IMR-90 (cell line): ENCODE data around the gene PLTP. TPM values are rescaled to one million over a fixed set of nuclear protein-coding genes. Genes with fewer than 3 reads are reported as not detected.
A peak's percentile ranks its signal among the peaks of the same experiment; 100 is the strongest.

Source experiments
- ATAC-seq: fragments of 200-7000 bp; cut with Tn5 transposase; 2 replicates; pipeline ENCODE4 v1.9.1; 2020; ENCODE audit warnings: low read depth, mild to moderate bottlenecking, moderate library complexity
- BruUV-seq: library from RNA; stranded (reverse); fragments of 400-500 nt; replicated peaks from 2 replicates; lab custom pipeline; 2021; lab: Mats Ljungman, UMichigan
- CTCF ChIA-PET: fragments of 300-600 bp; formaldehyde crosslinking; extraction: SDS; loops from one replicate; lab custom pipeline; 2021; ENCODE audit warnings: antibody characterized with exemption; lab: Yijun Ruan, JAX
- POLR2A ChIA-PET: fragments of 300-600 bp; sonication (Branson Sonifier 250); formaldehyde crosslinking; loops from one replicate; lab custom pipeline; 2022; ENCODE audit warnings: antibody characterized with exemption; ENCODE audit not compliant: unreplicated experiment; lab: Charles Lee
- DNase-seq: peaks from one replicate; pipeline ENCODE4 v3.0.0; 2013
- H2AFZ ChIP-seq: replicated peaks from 2 replicates; pipeline ENCODE3; 2013; ENCODE audit warnings: low read length, mild to moderate bottlenecking; ENCODE audit not compliant: poor library complexity
- H2AK5ac ChIP-seq: 2 replicates; pipeline ENCODE4 v1.6.1; 2013; ENCODE audit warnings: low read depth, low read length, inconsistent platforms
- H2AK9ac ChIP-seq: replicated peaks from 2 replicates; pipeline ENCODE3; 2013; ENCODE audit warnings: mild to moderate bottlenecking, low read depth, low read length, moderate library complexity; ENCODE audit not compliant: poor library complexity
- H2BK120ac ChIP-seq: 2 replicates; pipeline ENCODE4 v1.6.1; 2013; ENCODE audit warnings: low read depth, low read length, inconsistent platforms
- H2BK15ac ChIP-seq: 3 replicates; pipeline ENCODE4 v1.6.1; 2013; ENCODE audit warnings: low read depth, low read length, inconsistent platforms
- H2BK20ac ChIP-seq: 2 replicates; pipeline ENCODE4 v1.6.1; 2013; ENCODE audit warnings: low read depth, mild to moderate bottlenecking, inconsistent platforms, low read length, moderate library complexity
- H2BK5ac ChIP-seq: 2 replicates; pipeline ENCODE4 v1.6.1; 2013; ENCODE audit warnings: mild to moderate bottlenecking, low read depth, low read length, inconsistent platforms; ENCODE audit not compliant: poor library complexity, severe bottlenecking
- H3K14ac ChIP-seq: replicated peaks from 2 replicates; pipeline ENCODE4 v1.6.1; 2013; ENCODE audit warnings: low read depth, low read length, inconsistent platforms
- H3K18ac ChIP-seq: 2 replicates; pipeline ENCODE4 v1.6.1; 2013; ENCODE audit warnings: low read depth, low read length, control low read depth
- H3K23ac ChIP-seq: 2 replicates; pipeline ENCODE4 v1.6.1; 2013; ENCODE audit warnings: low read depth, low read length, inconsistent platforms
- H3K27ac ChIP-seq: 2 replicates; pipeline ENCODE4 v1.5.1; 2013; ENCODE audit warnings: mild to moderate bottlenecking, control low read depth, low read length; ENCODE audit not compliant: insufficient read depth
- H3K27me3 ChIP-seq: 2 replicates; pipeline ENCODE4 v1.6.1; 2013; ENCODE audit warnings: low read length; ENCODE audit not compliant: control insufficient read depth, insufficient read depth
- H3K36me3 ChIP-seq: 2 replicates; pipeline ENCODE4 v1.6.1; 2013; ENCODE audit warnings: low read length, mixed read lengths; ENCODE audit not compliant: control insufficient read depth, insufficient read depth
- H3K4ac ChIP-seq: 2 replicates; pipeline ENCODE4 v1.6.1; 2013; ENCODE audit warnings: low read depth, low read length, inconsistent platforms
- H3K4me1 ChIP-seq: 2 replicates; pipeline ENCODE4 v1.6.1; 2013; ENCODE audit warnings: low read length, mixed read lengths; ENCODE audit not compliant: control insufficient read depth, insufficient read depth
- H3K4me2 ChIP-seq: 2 replicates; pipeline ENCODE4 v1.6.1; 2013; ENCODE audit warnings: low read depth, mild to moderate bottlenecking, control low read depth, low read length, moderate library complexity
- H3K4me3 ChIP-seq: 2 replicates; pipeline ENCODE4 v1.5.1; 2013; ENCODE audit warnings: low read depth, mild to moderate bottlenecking, control low read depth, low read length, moderate library complexity; ENCODE audit not compliant: insufficient read depth
- H3K56ac ChIP-seq: 2 replicates; pipeline ENCODE4 v1.6.1; 2013; ENCODE audit warnings: low read length, inconsistent platforms; ENCODE audit not compliant: insufficient read depth; ENCODE audit errors: extremely low read depth
- H3K79me1 ChIP-seq, 2 experiments: 2 replicates each; pipeline ENCODE4 v1.6.1; 2013; ENCODE audit warnings: low read length in 2 of 2, inconsistent platforms in 1 of 2, low read depth in 1 of 2
- H3K9ac ChIP-seq: 2 replicates; pipeline ENCODE4 v1.6.1; 2013; ENCODE audit warnings: low read depth, low read length, control low read depth
- H3K9me1 ChIP-seq: 2 replicates; pipeline ENCODE4 v1.6.1; 2013; ENCODE audit warnings: low read length, inconsistent platforms; ENCODE audit not compliant: insufficient read depth
- H3K9me3 ChIP-seq: 2 replicates; pipeline ENCODE4 v1.6.1; 2013; ENCODE audit warnings: low read length; ENCODE audit not compliant: control insufficient read depth, insufficient read depth
- H4K20me1 ChIP-seq: 2 replicates; pipeline ENCODE4 v1.6.1; 2013; ENCODE audit warnings: low read length, inconsistent platforms; ENCODE audit not compliant: insufficient read depth
- H4K5ac ChIP-seq: 2 replicates; pipeline ENCODE4 v1.6.1; 2013; ENCODE audit warnings: mild to moderate bottlenecking, low read depth, low read length, control low read depth
- H4K8ac ChIP-seq, 2 experiments: 2 replicates each; pipeline ENCODE4 v1.6.1; 2013; ENCODE audit warnings: low read depth in 2 of 2, low read length in 2 of 2, control low read depth in 1 of 2, inconsistent platforms in 1 of 2
- H4K91ac ChIP-seq: 2 replicates; pipeline ENCODE4 v1.6.1; 2013; ENCODE audit warnings: low read depth, low read length, inconsistent platforms; ENCODE audit not compliant: insufficient read depth
- BHLHE40 ChIP-seq: fragments of 150-350 bp; IDR thresholded peaks from 2 replicates; pipeline ENCODE4 v1.6.1; 2016; ENCODE audit warnings: mild to moderate bottlenecking, low read depth, low read length
- CEBPB ChIP-seq: IDR thresholded peaks from 2 replicates; pipeline ENCODE4 v1.6.1; 2012; ENCODE audit warnings: low read depth, low read length, improper control_type of control experiment
- CHD1 ChIP-seq: IDR thresholded peaks from 2 replicates; pipeline ENCODE4 v1.6.1; 2012; ENCODE audit warnings: low read depth, low read length, improper control_type of control experiment
- MAZ ChIP-seq: IDR thresholded peaks from 2 replicates; pipeline ENCODE4 v1.6.1; 2012; ENCODE audit warnings: low read depth, mild to moderate bottlenecking, low read length, improper control_type of control experiment, moderate library complexity, borderline replicate concordance
- MXI1 ChIP-seq: IDR thresholded peaks from 2 replicates; pipeline ENCODE4 v1.6.1; 2012; ENCODE audit warnings: low read depth, mild to moderate bottlenecking, low read length, moderate library complexity, borderline replicate concordance
- NFE2L2 ChIP-seq: fragments of 150-350 bp; IDR thresholded peaks from 2 replicates; pipeline ENCODE4 v1.6.1; 2016; ENCODE audit warnings: low read depth, mild to moderate bottlenecking, low read length
- POLR2A ChIP-seq: IDR thresholded peaks from 2 replicates; pipeline ENCODE4 v1.6.1; 2012; ENCODE audit warnings: mild to moderate bottlenecking, low read depth, low read length
- RAD21 ChIP-seq: IDR thresholded peaks from 2 replicates; pipeline ENCODE4 v1.6.1; 2012; ENCODE audit warnings: low read length, improper control_type of control experiment
- RCOR1 ChIP-seq: IDR thresholded peaks from 2 replicates; pipeline ENCODE4 v1.6.1; 2012; ENCODE audit warnings: mild to moderate bottlenecking, low read length, improper control_type of control experiment; ENCODE audit not compliant: insufficient replicate concordance
- RFX5 ChIP-seq: IDR thresholded peaks from 2 replicates; pipeline ENCODE4 v1.8.0; 2012; ENCODE audit warnings: low read depth, mild to moderate bottlenecking, low read length, moderate library complexity
- USF2 ChIP-seq: fragments of 150-350 bp; IDR thresholded peaks from 2 replicates; pipeline ENCODE4 v1.6.1; 2017; ENCODE audit warnings: mild to moderate bottlenecking, antibody characterized with exemption, low read length, low read depth
- WGBS, 2 experiments: methylation state at CpG; one replicate each; pipeline versions ENCODE4 v1.1.5 to v1.1.7; 2013; ENCODE audit warnings: missing lambda C conversion rate in 2 of 2; ENCODE audit not compliant: insufficient read length in 1 of 2; ENCODE audit errors: extremely low coverage in 2 of 2; 5-methylcytosine and 5-hydroxymethylcytosine counted together
- dilution Hi-C: fragments of 300-500 bp; cut with HindIII; formaldehyde crosslinking; loops from one replicate; pipeline ENCODE4 v1.14.3; 2018; ENCODE audit warnings: low sequenced_read_pairs; ENCODE audit not compliant: unreplicated experiment
- in situ Hi-C: fragments of 300-500 bp; cut with MboI; formaldehyde crosslinking; loops from 3 replicates; pipeline ENCODE4 v1.14.3; 2019; ENCODE audit warnings: low sequenced_read_pairs, inconsistent platforms, mixed read lengths
- intact Hi-C: fragments of 100-400 bp; cut with micrococcal nuclease; formaldehyde crosslinking; loops from 2 replicates; pipeline ENCODE4 v1.10.0; 2022
- polyA plus RNA-seq, 3 experiments: library from polyadenylated mRNA; depleted of rRNA; stranded (reverse); fragments of >200 nt; gene quantifications; 2 replicates each; pipeline ENCODE4 v1.2.3, GENCODE V29; 2012; ENCODE audit warnings: low replicate concordance in 1 of 3
- total RNA-seq: library from RNA; depleted of rRNA; stranded (reverse); fragments of >200 nt; gene quantifications from 2 replicates; pipeline ENCODE4 v1.2.3, GENCODE V29; 2012
- TF ChIP-seq, protein P1 (sequence below): fragments of 150-350 bp; IDR thresholded peaks from 2 replicates; pipeline ENCODE4 v1.6.1; 2016; ENCODE audit warnings: low read depth, mild to moderate bottlenecking, low read length, moderate library complexity, borderline replicate concordance
- TF ChIP-seq, protein P2 (sequence below): conservative IDR thresholded peaks from 2 replicates; pipeline ENCODE4 v1.5.1; 2012; ENCODE audit warnings: mild to moderate bottlenecking, low read depth, low read length, improper control_type of control experiment

PLTP gene
- total and polyA plus RNA-seq, 2 of the 4 experiments (the other 2 are of a cell fraction), result 5.4 to 55.8 TPM

DNA sequence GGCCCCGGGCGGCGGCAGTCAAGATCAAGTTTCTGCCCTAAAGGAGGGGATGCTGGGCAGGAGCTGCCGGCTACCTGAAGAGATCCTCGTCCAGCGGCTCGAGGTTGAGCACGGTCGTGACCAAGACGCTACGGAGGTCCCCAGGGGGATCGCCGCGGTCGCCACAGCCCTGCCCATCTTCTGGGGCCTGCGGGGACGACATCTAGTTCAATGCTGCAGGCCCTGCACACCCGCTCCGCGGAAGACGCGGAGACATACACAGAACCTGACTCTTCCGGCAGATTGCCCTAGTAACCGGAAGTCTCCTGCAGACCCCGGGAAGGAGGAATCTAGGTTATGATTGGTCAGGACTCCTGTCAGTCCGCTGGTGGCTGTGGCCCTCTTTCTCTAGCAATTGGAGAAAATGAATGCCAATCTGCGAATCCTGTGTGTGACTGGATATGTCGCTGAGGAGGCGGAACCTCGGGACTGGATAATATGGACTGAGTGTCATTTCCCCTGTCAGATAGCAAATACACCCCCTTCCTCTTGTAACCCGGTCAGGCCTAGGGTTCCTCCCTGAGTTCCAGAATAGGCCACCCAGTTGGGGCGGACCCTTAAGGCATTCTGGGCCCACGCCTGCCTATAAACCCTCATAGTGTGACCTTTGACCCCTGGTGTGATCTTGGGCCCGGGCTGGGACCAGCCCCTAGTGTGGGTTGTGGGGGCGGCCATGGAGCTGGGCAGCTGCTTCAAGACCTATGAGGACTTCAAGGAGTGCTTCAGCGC lies 54.7 kb downstream of the PLTP start, which contains the start of the genes ACOT8 and ZSWIM3:
TSS of gene ACOT8 (minus strand) at position 279 of the 768 bp plus-strand sequence. CDS start at position 202, 77 bp downstream.
TSS of gene ZSWIM3 (plus strand) at position 501 of the 768 bp plus-strand sequence. CDS start at position 713, 212 bp downstream.
- POLR2A ChIA-PET, result interaction anchor here (0.9 kb wide), 1 partner anchor 23 kb away, joined by 3 read pairs; no protein-coding TSS in a partner anchor
- H3K36me3 ChIP-seq, result peaks cover 6% of the 10 kb centered on the region; the same call in 1 of the 2 replicates
- TF ChIP-seq NFE2L2 (no peak), USF2 (no peak), CEBPB (no peak), MXI1 (0 out of 2 replicates have a peak, but pooled peaks have one; percentile 17), CHD1 (no peak), BHLHE40 (peak; percentile 46; the same call in 1 of the 2 replicates), RFX5 (no peak), RCOR1 (no peak), RAD21 (no peak), POLR2A (0 out of 2 replicates have a peak, but pooled peaks have one; percentile 18), MAZ (no peak; the same call in 1 of the 2 replicates)
- TF ChIP-seq, protein P1, sequence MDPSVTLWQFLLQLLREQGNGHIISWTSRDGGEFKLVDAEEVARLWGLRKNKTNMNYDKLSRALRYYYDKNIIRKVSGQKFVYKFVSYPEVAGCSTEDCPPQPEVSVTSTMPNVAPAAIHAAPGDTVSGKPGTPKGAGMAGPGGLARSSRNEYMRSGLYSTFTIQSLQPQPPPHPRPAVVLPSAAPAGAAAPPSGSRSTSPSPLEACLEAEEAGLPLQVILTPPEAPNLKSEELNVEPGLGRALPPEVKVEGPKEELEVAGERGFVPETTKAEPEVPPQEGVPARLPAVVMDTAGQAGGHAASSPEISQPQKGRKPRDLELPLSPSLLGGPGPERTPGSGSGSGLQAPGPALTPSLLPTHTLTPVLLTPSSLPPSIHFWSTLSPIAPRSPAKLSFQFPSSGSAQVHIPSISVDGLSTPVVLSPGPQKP, result no peak
- TF ChIP-seq, protein P2, sequence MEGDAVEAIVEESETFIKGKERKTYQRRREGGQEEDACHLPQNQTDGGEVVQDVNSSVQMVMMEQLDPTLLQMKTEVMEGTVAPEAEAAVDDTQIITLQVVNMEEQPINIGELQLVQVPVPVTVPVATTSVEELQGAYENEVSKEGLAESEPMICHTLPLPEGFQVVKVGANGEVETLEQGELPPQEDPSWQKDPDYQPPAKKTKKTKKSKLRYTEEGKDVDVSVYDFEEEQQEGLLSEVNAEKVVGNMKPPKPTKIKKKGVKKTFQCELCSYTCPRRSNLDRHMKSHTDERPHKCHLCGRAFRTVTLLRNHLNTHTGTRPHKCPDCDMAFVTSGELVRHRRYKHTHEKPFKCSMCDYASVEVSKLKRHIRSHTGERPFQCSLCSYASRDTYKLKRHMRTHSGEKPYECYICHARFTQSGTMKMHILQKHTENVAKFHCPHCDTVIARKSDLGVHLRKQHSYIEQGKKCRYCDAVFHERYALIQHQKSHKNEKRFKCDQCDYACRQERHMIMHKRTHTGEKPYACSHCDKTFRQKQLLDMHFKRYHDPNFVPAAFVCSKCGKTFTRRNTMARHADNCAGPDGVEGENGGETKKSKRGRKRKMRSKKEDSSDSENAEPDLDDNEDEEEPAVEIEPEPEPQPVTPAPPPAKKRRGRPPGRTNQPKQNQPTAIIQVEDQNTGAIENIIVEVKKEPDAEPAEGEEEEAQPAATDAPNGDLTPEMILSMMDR, result no peak

More for the DNA sequence above, 54.7 kb downstream of the PLTP start, which contains the start of the genes ACOT8 and ZSWIM3:
- H3K14ac ChIP-seq, result peak within 1 kb of the TSS; percentile 90
- ATAC-seq, result peak; percentile 99
- peak within 1 kb of the TSS; percentile 77 for H3K4me3 ChIP-seq
- peak within 1 kb of the TSS; percentile 80 for H3K9ac ChIP-seq
- peak within 1 kb of the TSS; percentile 72 for H2BK5ac ChIP-seq
- peak within 1 kb of the TSS; percentile 25; the same call in 1 of the 2 replicates for H3K56ac ChIP-seq
- no peaks in the 10 kb centered on the region for H4K20me1 ChIP-seq
- peaks cover 25 to 63% of the 10 kb centered on the region in 2 experiments for H3K79me1 ChIP-seq
- H3K18ac ChIP-seq, result peak within 1 kb of the TSS; percentile 6; the same call in 1 of the 2 replicates
- peak within 1 kb of the TSS; percentile 74 for H2AK5ac ChIP-seq
- in situ Hi-C loops, result no loop called here
- peak within 1 kb of the TSS; percentile 30; the same call in 1 of the 2 replicates for H2BK120ac ChIP-seq
- H2BK20ac ChIP-seq, result no peak within 1 kb of the TSS
- peak within 1 kb of the TSS; percentile 94 for H3K4ac ChIP-seq
- H3K23ac ChIP-seq, result peak within 1 kb of the TSS; percentile 81
- peak within 1 kb of the TSS; percentile 78 for H4K91ac ChIP-seq
- H4K5ac ChIP-seq, result peak within 1 kb of the TSS; percentile 91
- BruUV-seq, result no TSS peak
- peaks cover 8% of the 10 kb centered on the region for H3K9me1 ChIP-seq
- peak within 1 kb of the TSS; percentile 97 for H2AFZ ChIP-seq
- 2% methylated on average over 16 of the region's 36 CpGs; no CpG with 5 or more reads in 1 of the 2 experiments for WGBS, 2 experiments
- peaks cover 8% of the 10 kb centered on the region; the same call in 1 of the 2 replicates for H3K4me1 ChIP-seq
- H3K27me3 ChIP-seq, result no peaks in the 10 kb centered on the region
- intact Hi-C loops, result loop anchor here (2.0 kb wide), 1 partner anchor 78 kb away; the partner anchor contains the start of gene PCIF1
- peak within 1 kb of the TSS; percentile 92 for H2AK9ac ChIP-seq
- CTCF ChIA-PET, result no interaction called here
- peak within 1 kb of the TSS; percentile 95 for H3K4me2 ChIP-seq
- dilution Hi-C loops, result no loop called here
- H3K27ac ChIP-seq, result peak within 1 kb of the TSS; percentile 78
- no peak within 1 kb of the TSS for H2BK15ac ChIP-seq
- DNase-seq, result peak; percentile 100
- no peaks in the 10 kb centered on the region for H3K9me3 ChIP-seq
- peak within 1 kb of the TSS; percentile 82 to 95 for H4K8ac ChIP-seq
